Activated CD8-positive, alpha-beta memory T cell treated with anti-CD3 and anti-CD28 coated beads for 1 hour (primary cell): ENCODE data around the gene SAMD4A.
A peak's percentile ranks its signal among the peaks of the same experiment; 100 is the strongest.
"Not testable (repeated sequence)": the region's sequence is repeated elsewhere in the genome, so short reads cannot be mapped to it uniquely, and the experiment has no call there.

Source experiments
- DNase-seq, 2 donors: peaks; one replicate each; pipeline ENCODE4 v3.0.0-alpha.2; 2020; ENCODE audit warnings: low read depth in 1 of 2; ENCODE audit errors: extremely low read depth in 1 of 2

Gene SAMD4A

GRCh38 chr14:54792288-54792687 lies 225.4 kb downstream of the SAMD4A start:
- no peak for DNase-seq

DNA sequence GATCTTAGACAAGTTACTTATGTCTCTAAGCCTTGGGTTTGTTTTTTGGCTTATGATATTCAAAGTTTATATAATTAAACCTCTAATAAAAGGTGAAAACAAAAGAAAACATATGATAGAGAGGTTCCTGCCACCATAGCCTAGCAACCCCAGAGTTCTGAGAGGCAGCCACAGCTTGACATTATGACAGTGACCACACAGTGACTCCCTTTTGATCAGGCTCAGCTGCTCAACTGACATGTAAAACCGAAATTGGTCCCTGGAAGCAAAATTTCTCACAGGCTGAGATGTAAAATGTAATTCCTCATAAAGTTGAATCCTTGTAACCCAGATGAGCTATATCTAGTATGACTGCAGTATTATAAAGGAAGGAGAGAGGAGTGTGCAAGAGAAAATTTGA lies 227.2 kb downstream of the SAMD4A start:
- DNase-seq: no peak

DNA sequence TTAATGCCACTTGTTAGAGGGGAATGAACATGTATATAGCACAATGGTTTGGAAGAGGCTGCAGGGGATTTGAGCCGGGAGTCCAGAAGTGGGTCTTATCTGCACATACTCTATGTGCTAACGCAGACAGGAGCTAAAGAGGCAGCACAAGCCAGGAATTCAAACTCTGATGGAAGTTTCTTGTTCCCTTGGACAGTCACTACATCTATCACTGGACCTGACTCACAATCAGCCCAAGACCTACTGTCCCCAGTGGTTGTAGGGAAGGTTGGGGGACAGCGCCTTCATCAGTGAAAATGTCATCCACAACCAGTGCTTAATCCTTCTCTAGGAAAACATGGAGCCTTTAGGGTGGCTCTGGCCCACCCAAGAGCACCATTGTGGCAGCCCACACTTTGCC lies 227.9 kb downstream of the SAMD4A start:
- DNase-seq: no peak

DNA sequence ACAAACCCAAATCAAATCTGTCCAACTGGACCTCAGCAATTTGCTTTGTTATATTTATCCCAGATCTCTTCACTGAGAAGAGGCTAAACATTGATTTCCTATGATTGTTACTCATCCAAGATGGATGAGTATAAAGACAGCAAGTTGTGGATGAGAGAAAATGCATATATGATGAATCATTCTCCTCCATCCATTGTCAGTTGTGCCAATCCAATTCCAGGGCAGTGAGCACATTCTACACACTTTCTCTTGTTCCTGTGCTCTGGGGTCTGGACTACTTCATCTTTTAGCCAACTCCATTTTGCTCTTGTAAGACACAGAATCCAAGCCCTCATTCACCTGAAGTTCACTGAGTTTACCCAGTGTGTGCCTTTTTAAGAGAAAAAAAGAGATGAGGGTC lies 230.0 kb downstream of the SAMD4A start:
- DNase-seq: no peak

GRCh38 chr14:54797556-54797955 lies 230.6 kb downstream of the SAMD4A start:
- DNase-seq: no peak

DNA sequence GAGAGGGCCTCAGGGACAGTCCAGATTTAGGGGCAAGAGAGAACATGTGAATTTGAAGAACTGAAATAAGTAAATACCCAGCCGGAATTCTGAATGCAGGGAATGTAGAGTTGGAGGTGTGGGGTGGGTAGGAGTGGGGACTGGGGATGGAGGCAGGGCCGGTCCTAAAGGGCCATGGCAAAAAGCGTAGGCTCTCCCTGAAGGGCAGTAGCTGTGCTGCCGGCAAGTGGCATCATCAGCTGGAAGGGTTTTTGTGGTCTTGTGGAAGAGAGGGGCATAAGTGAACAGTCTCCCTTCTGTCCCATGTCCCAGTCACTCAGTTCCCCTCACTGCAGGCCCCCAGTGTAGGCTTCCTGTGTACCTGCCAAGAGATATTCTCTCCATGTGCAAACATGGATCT lies 231.1 kb downstream of the SAMD4A start:
- DNase-seq: no peak

DNA sequence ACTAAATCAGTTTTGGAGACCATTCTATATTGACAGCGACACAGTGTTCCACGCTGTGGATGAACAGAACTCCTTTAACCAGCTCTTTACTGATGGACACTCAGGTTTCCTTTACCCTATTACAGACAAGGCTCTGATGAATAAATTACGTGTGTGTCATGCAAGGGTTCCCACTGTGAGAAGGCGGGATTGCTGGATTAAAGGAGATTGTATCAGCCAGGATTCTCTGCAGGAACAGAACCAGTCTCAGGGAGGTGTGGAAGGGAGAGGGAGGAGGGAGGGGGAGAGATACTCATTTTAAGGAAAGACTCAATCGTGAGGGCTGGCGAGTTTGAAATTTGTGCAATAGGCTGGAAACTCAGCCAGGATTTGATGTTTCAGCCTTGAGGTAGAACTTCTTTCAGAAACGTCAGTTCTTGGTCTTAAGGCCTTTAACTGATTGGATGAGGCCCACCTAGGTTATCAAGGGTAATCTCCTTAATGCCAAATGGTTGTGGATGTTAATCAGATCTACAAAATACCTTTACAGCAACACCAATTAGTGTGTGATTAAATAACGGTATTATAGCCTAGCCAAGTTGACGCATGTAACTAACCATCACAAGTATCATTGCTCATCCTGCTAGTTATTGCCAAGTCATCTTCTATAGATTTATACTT lies 231.7 kb downstream of the SAMD4A start:
- DNase-seq: no peak

DNA sequence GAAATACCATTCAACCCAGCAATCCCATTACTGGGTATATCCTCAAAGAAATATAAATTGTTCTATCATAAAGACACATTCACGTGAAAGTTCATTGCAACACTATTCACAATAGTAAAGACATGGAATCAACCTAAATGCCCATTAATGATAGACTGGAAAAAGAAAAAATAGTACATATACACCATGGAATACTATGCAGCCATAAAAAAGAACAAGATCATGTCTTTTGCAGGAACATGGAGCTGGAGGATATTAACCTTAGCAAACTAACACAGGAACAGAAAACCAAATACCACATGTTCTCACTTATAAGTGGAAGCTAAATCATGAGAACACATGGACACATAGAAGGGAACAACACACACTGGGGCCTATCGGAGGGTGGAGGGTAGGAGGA lies 234.6 kb downstream of the SAMD4A start:
- DNase-seq: not testable (repeated sequence)

DNA sequence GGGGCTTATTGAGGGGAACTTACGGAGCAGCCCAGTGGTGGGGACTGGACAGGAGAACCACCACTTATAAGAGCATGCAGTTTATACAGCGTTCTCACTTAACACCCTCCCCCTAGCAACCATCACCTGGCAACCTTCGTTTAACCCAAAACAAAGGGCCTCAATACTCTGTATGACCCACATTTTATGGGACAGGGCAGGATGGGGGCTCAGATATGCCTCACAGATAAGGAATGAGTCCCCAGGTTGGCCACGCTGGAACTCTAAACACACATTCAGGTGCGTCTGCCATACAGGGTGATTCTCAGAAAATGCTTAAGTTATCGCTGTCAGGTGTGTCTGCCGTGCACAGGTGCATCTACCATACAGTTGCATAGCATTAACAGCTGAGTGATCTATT lies 236.5 kb downstream of the SAMD4A start:
- no peak for DNase-seq

- DNase-seq: no peak
These were observed 237.1 kb downstream of the SAMD4A start for GRCh38 chr14:54803926-54804537.

- no peak for DNase-seq
These were observed 237.7 kb downstream of the SAMD4A start for GRCh38 chr14:54804538-54805041.

- DNase-seq: no peak
These were observed 238.1 kb downstream of the SAMD4A start for GRCh38 chr14:54805070-54805444.

GRCh38 chr14:54805445-54806322 lies 238.8 kb downstream of the SAMD4A start:
- peak; percentile 30 to 56 for DNase-seq

DNA sequence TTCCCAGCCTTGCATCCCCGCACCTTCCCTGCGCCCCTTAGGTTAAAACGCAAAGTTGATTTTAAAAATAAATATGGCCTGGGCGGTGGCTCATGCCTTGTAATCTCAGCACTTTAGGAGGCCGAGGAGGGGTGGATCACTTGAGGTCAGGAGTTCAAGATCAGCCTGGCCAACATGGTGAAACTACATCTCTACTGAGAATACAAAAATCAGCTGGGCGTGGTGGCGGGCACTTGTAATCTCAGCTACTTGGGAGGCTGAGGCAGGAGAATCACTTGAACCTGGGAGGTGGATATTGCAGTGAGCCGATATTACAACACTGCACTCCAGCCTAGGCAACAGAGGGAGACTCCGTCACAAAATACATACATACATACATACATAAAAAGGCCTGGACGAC lies 239.7 kb downstream of the SAMD4A start:
- no peak for DNase-seq

DNA sequence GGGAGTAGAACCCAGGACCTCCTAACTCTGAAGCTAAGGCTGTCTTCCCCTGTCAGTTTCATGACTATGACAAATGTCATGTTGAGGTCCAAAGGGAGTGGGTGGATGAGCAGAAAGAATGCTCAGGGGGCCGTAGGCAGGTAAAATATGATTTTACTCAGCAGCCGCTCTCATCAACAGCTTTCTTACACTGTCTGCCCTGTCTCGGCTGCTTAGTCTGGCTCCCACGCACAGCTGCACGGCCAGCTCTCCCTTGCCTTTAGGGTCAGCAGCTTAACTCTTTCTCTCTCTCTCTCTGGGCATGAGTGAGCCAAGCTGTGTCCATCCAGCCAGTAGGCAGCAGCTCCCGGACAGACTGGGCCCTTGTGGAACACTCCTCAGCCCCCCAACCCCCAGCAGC lies 240.5 kb downstream of the SAMD4A start:
- no peak for DNase-seq

GRCh38 chr14:54807881-54808280 lies 241.0 kb downstream of the SAMD4A start:
- DNase-seq: no peak

GRCh38 chr14:54808326-54809161 lies 241.6 kb downstream of the SAMD4A start:
- no peak for DNase-seq

DNA sequence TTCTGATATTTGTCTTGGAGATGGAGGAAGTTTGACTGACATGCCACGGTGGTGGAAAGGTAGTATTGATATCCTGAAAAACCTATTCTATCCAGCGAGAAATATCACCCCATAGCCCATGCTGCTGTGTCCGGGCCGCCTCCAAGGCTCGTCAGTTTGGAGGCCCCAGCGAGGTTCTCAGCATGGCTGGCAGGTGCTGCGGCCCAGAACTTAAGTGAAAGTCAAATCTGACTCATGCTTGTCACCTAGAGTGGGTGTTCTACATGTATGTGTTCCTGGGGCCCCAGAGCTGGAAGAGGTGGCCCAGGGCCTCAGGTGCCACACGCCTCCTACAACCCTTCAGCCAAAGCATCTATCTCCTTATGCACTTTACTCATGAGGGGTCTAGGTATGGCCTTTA lies 242.8 kb downstream of the SAMD4A start:
- DNase-seq: no peak

- no peak for DNase-seq
These were observed 245.7 kb downstream of the SAMD4A start for GRCh38 chr14:54812617-54813016.

DNA sequence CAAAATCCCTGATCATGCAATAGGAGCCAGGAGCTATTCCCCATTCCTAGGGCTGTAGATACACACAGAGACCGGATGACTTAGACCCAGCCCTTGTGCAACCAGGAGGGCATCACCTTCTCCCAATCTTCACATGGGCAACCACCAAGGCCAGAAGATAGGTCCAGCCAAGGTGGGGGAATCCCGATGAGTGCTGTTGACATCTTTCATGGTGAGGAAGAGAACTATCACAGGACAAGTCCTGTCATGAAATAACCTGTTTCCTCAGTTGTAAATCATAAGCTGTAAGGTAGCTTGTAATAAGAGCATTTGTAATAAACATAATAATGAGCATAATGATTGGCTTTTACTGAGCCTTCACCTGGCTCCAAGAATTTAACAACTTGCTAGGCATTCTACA lies 246.2 kb downstream of the SAMD4A start:
- no peak for DNase-seq

- DNase-seq: no peak
These were observed 247.1 kb downstream of the SAMD4A start for GRCh38 chr14:54814076-54814475.
